Nephron progenitor cell (in vitro differentiated cells): Measurements from ENCODE around the gene CREB3L2.

Source experiments
- DNase-seq: peaks from one replicate; pipeline ENCODE4 v3.0.0; 2021
- H3K27ac Mint-ChIP-seq: 2 replicates; pipeline ENCODE4 v1.8.0; 2021; ENCODE audit warnings: mild to moderate bottlenecking, moderate library complexity, mixed read lengths
- H3K27me3 Mint-ChIP-seq: 2 replicates; pipeline ENCODE4 v1.8.0; 2021; ENCODE audit warnings: mild to moderate bottlenecking, low read depth, mixed read lengths; ENCODE audit not compliant: poor library complexity
- H3K36me3 Mint-ChIP-seq: 2 replicates; pipeline ENCODE4 v1.8.0; 2021; ENCODE audit warnings: low read depth, mixed read lengths
- H3K4me1 Mint-ChIP-seq: 2 replicates; pipeline ENCODE4 v1.8.0; 2021; ENCODE audit warnings: mixed read lengths
- H3K4me3 Mint-ChIP-seq: 2 replicates; pipeline ENCODE4 v1.8.0; 2021; ENCODE audit warnings: mild to moderate bottlenecking, moderate library complexity, mixed read lengths
- H3K9me3 Mint-ChIP-seq: 2 replicates; pipeline ENCODE4 v1.8.0; 2021; ENCODE audit warnings: mild to moderate bottlenecking, moderate library complexity, mixed read lengths
- CTCF ChIP-seq: fragments of 200-600 bp; sonication (generic); IDR thresholded peaks from 2 replicates; pipeline ENCODE4 v1.5.0; 2021; ENCODE audit warnings: antibody characterized with exemption

CREB3L2 gene

DNA sequence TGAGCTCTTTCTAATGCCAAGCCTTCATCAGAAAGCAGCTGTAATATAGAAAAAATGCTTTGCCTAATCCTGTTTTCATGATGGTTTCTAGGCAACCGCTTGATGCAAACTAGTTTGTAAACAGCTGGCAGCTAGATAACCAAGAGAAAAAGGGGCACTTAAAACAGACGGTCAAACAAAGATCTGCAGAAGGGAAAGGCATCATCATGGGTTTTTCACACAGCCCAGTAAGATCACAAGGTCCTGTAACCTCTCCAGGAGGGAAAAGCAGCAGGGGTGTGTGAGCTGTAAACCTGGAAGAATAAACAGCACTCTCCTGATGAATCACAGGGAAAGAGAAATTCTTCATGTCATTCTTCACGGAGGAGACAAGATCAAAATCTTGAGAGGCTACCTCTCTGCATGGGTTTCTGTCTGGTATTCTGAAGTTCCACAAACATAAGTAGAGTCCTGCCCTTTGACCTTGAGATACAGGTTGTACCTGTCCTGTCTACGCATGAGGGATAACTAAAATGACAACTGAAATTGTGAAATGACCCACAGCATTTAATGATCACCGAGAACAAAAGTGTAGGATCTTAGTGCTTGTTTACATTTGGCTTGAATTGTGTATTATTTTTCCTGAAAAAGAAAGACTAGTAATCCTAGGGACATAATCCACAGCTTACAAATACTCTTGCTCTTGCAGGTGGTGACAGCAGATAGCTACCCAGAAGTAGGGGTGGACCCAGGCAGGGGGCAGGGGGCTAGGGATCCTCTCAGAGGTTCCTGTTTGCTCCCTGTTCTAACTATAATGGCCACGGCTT lies 48.0 kb downstream of the CREB3L2 start:
- peaks cover 18% of the 10 kb centered on the region for H3K36me3 Mint-ChIP-seq
- H3K9me3 Mint-ChIP-seq, result no peaks in the 10 kb centered on the region
- H3K27ac Mint-ChIP-seq, result peak overlapping the region; percentile 89
- TF ChIP-seq CTCF, result no peak
- no peak for DNase-seq
- H3K4me1 Mint-ChIP-seq, result peaks cover 71% of the 10 kb centered on the region
- no peaks in the 10 kb centered on the region for H3K27me3 Mint-ChIP-seq
- peak overlapping the region; percentile 40 for H3K4me3 Mint-ChIP-seq

DNA sequence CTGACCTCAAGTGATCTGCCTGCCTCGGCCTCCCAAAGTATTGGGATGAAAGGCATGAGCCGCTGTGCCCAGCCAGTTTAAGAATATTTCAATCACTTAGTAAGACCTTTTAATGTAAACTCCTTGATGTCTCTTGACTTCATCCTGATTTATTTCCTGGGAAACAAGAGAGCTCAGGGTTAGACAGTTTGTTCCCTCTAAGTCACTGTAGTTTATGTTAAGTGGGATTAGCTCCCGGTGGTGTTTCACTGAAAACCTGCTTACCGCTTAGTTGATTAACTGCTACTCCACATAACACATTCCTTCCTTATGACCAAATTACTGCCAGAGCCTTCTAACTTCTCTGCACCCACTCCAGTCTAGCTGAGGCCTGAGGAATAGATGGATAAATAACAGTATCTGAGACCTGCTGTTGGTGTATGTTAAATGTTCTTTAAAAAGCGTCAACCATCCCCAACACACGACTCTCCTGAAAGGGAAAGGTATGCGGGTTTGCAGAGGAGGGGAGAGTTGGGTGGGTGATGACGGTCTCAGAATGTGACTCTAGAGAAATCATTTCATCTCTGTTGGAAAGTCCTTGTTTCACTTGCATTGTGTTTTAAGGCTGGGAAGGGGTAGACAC lies 48.7 kb downstream of the CREB3L2 start:
- Mint-ChIP-seq H3K27me3 (no peaks in the 10 kb centered on the region), H3K27ac (peak overlapping the region; percentile 89), H3K4me1 (peaks cover 71% of the 10 kb centered on the region), H3K9me3 (no peaks in the 10 kb centered on the region), H3K36me3 (peaks cover 11% of the 10 kb centered on the region), H3K4me3 (peak overlapping the region; percentile 40)
- no peak for TF ChIP-seq CTCF
- DNase-seq, result no peak

- peak overlapping the region; percentile 89 for H3K27ac Mint-ChIP-seq
- DNase-seq, result no peak
- H3K36me3 Mint-ChIP-seq, result peaks cover 10% of the 10 kb centered on the region
- H3K9me3 Mint-ChIP-seq, result no peaks in the 10 kb centered on the region
- H3K4me3 Mint-ChIP-seq, result no peak overlapping the region
- peaks cover 69% of the 10 kb centered on the region for H3K4me1 Mint-ChIP-seq
- H3K27me3 Mint-ChIP-seq, result no peaks in the 10 kb centered on the region
- TF ChIP-seq CTCF, result no peak
These were observed 49.5 kb downstream of the CREB3L2 start for GRCh38 chr7:137952426-137952805.

GRCh38 chr7:137951700-137952425 lies 50.0 kb downstream of the CREB3L2 start:
- Mint-ChIP-seq H3K9me3 (no peaks in the 10 kb centered on the region), H3K36me3 (peaks cover 5% of the 10 kb centered on the region), H3K27me3 (no peaks in the 10 kb centered on the region), H3K27ac (peak overlapping the region; percentile 89), H3K4me3 (no peak overlapping the region), H3K4me1 (peaks cover 64% of the 10 kb centered on the region)
- no peak for TF ChIP-seq CTCF
- DNase-seq, result no peak

DNA sequence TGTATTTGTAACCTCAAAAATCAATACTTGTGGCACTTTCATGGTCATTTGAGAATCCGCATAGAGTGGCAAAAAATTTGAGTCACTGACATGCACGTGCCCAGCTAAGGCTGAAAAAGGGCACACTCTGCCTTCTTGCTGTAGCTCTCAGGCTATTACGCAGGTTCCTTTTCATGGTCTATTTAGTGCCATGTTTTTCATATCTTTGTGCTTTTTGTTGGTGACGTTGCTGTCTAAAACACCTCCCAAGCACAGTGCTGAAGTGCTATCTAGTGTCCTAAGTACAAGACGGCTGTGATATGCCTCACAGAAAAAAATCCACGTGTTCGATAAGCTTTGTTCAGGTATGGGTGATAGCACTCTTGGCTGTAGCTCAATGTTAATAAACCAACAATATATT lies 50.9 kb downstream of the CREB3L2 start:
- H3K36me3 Mint-ChIP-seq, result peaks cover 5% of the 10 kb centered on the region
- no peak overlapping the region for H3K4me3 Mint-ChIP-seq
- no peaks in the 10 kb centered on the region for H3K9me3 Mint-ChIP-seq
- H3K27me3 Mint-ChIP-seq, result no peaks in the 10 kb centered on the region
- DNase-seq, result no peak
- no peak overlapping the region for H3K27ac Mint-ChIP-seq
- TF ChIP-seq CTCF, result no peak
- H3K4me1 Mint-ChIP-seq, result peaks cover 68% of the 10 kb centered on the region
